H1 (cell line): ENCODE data around the gene SERINC5. TPM values are rescaled to one million over a fixed set of nuclear protein-coding genes. Genes with fewer than 3 reads are reported as not detected.
A peak's percentile ranks its signal among the peaks of the same experiment; 100 is the strongest.

Experiments used
- CTCF ChIA-PET: fragments of 300-600 bp; sonication (Branson Sonifier 250); formaldehyde crosslinking; loops from one replicate; lab custom pipeline; 2021; ENCODE audit not compliant: partially characterized antibody; lab: Charles Lee
- POLR2A ChIA-PET: fragments of 300-600 bp; sonication (Branson Sonifier 250); formaldehyde crosslinking; loops from one replicate; lab custom pipeline; 2021; ENCODE audit warnings: inconsistent platforms; ENCODE audit not compliant: partially characterized antibody; lab: Charles Lee
- DNase-seq, 2 experiments: peaks; one replicate each; pipeline versions ENCODE4 v3.0.0 to v3.0.0-alpha.2; 2010 to 2022; ENCODE audit warnings: low spot score in 2 of 2, low read depth in 1 of 2, mixed read lengths in 1 of 2
- FAIRE-seq: peaks from 2 replicates; lab custom pipeline; 2011; peaks lifted over from hg19 to GRCh38; lab: Jason Lieb, UNC
- H2AFZ ChIP-seq: 2 replicates; pipeline ENCODE4 v1.8.1; 2012; ENCODE audit warnings: low read length, inconsistent platforms
- H2AK5ac ChIP-seq: 2 replicates; pipeline ENCODE4 v1.6.1; 2013; ENCODE audit warnings: low read depth, low read length
- H2BK120ac ChIP-seq: replicated peaks from 2 replicates; pipeline ENCODE3; 2013; ENCODE audit warnings: low read depth, low read length, inconsistent platforms
- H2BK12ac ChIP-seq: 2 replicates; pipeline ENCODE4 v1.6.1; 2013; ENCODE audit warnings: low read depth, low read length
- H2BK15ac ChIP-seq: 2 replicates; pipeline ENCODE4 v1.6.1; 2013; ENCODE audit warnings: low read length
- H2BK20ac ChIP-seq: 2 replicates; pipeline ENCODE4 v1.6.1; 2013; ENCODE audit warnings: low read length
- H2BK5ac ChIP-seq: 2 replicates; pipeline ENCODE4 v1.6.1; 2013; ENCODE audit warnings: low read depth, low read length
- H3K14ac ChIP-seq: 2 replicates; pipeline ENCODE4 v1.6.1; 2013; ENCODE audit warnings: inconsistent platforms; ENCODE audit not compliant: insufficient read length
- H3K18ac ChIP-seq: 2 replicates; pipeline ENCODE4 v1.6.1; 2013; ENCODE audit warnings: low read length; ENCODE audit errors: extremely low read depth
- H3K23ac ChIP-seq: 2 replicates; pipeline ENCODE4 v1.6.1; 2013; ENCODE audit warnings: inconsistent platforms; ENCODE audit not compliant: insufficient read length
- H3K23me2 ChIP-seq: 2 replicates; pipeline ENCODE4 v1.6.1; 2013; ENCODE audit warnings: low read depth, low read length
- H3K27ac ChIP-seq: 2 replicates; pipeline ENCODE4 v1.6.1; 2011; ENCODE audit warnings: low read depth, low read length, inconsistent platforms
- H3K27me3 ChIP-seq, 4 experiments: replicated peaks in 1 of 4; 1 replicate in 1 of 4; 2 replicates in 3 of 4; pipeline versions ENCODE4 v1.6.1 to v1.8.1; 2011 to 2013; ENCODE audit warnings: low read length in 3 of 4, mild to moderate bottlenecking in 3 of 4, inconsistent platforms in 2 of 4, mixed read lengths in 2 of 4, moderate library complexity in 1 of 4; ENCODE audit not compliant: control insufficient read depth in 3 of 4, insufficient read depth in 3 of 4; ENCODE audit errors: extremely low read depth in 1 of 4
- H3K36me3 ChIP-seq, 4 experiments: 2 replicates each; pipeline versions ENCODE4 v1.6.1 to v1.8.1; 2011 to 2013; ENCODE audit warnings: mild to moderate bottlenecking in 4 of 4, low read length in 3 of 4, moderate library complexity in 2 of 4, control low read depth in 1 of 4, inconsistent platforms in 1 of 4; ENCODE audit not compliant: insufficient read depth in 4 of 4, control insufficient read depth in 2 of 4
- H3K4ac ChIP-seq: replicated peaks from 2 replicates; pipeline ENCODE3; 2013; ENCODE audit warnings: low read length, low read depth, mixed read lengths, inconsistent platforms; ENCODE audit not compliant: insufficient read length
- H3K4me1 ChIP-seq, 4 experiments: replicated peaks in 1 of 4; 1 replicate in 1 of 4; 2 replicates in 3 of 4; pipeline versions ENCODE4 v1.6.1 to v1.8.1; 2011 to 2013; ENCODE audit warnings: low read length in 3 of 4, inconsistent platforms in 2 of 4, mixed read lengths in 1 of 4; ENCODE audit not compliant: insufficient read depth in 4 of 4, control insufficient read depth in 3 of 4
- H3K4me2 ChIP-seq, 2 experiments: 2 replicates each; pipeline versions ENCODE4 v1.6.1 to v1.8.1; 2011 to 2013; ENCODE audit warnings: low read depth in 2 of 2, low read length in 2 of 2, control low read depth in 1 of 2, inconsistent platforms in 1 of 2, mild to moderate bottlenecking in 1 of 2; ENCODE audit not compliant: insufficient read depth in 1 of 2
- H3K4me3 ChIP-seq, 4 experiments: fragments of 200-600, 300-600 bp in 1 of 4; sonication (generic), shearing (Covaris generic), sonication (Bioruptor Twin) in 1 of 4; 2 replicates each; pipeline versions ENCODE4 v1.5.1 to v1.8.1; 2011 to 2016; ENCODE audit warnings: low read length in 4 of 4, low read depth in 3 of 4, control low read depth in 2 of 4, inconsistent platforms in 2 of 4, mild to moderate bottlenecking in 2 of 4, mixed read lengths in 1 of 4, moderate library complexity in 1 of 4; ENCODE audit not compliant: insufficient read depth in 2 of 4; ENCODE audit errors: extremely low read depth in 1 of 4
- H3K56ac ChIP-seq: replicated peaks from 2 replicates; pipeline ENCODE3; 2013; ENCODE audit warnings: low read depth, mild to moderate bottlenecking, mixed read lengths, low read length, inconsistent platforms; ENCODE audit not compliant: insufficient read length
- H3K79me1 ChIP-seq: 2 replicates; pipeline ENCODE4 v1.6.1; 2013; ENCODE audit warnings: low read depth, low read length, control low read depth
- H3K79me2 ChIP-seq, 2 experiments: 2 replicates each; pipeline versions ENCODE4 v1.6.1 to v1.8.1; 2012 to 2013; ENCODE audit warnings: low read length in 2 of 2, mild to moderate bottlenecking in 2 of 2, inconsistent platforms in 1 of 2; ENCODE audit not compliant: insufficient read depth in 2 of 2, control insufficient read depth in 1 of 2
- H3K9ac ChIP-seq, 4 experiments: replicated peaks in 1 of 4; 1 replicate in 1 of 4; 2 replicates in 3 of 4; pipeline versions ENCODE4 v1.6.1 to v1.8.1; 2011 to 2013; ENCODE audit warnings: low read depth in 3 of 4, low read length in 3 of 4, control low read depth in 2 of 4, mild to moderate bottlenecking in 2 of 4, moderate library complexity in 2 of 4, inconsistent platforms in 1 of 4; ENCODE audit errors: extremely low read depth in 1 of 4
- H3K9me3 ChIP-seq, 2 experiments: 2 replicates each; pipeline versions ENCODE4 v1.6.1 to v1.8.1; 2012 to 2013; ENCODE audit warnings: mild to moderate bottlenecking in 2 of 2, moderate library complexity in 2 of 2, control low read depth in 1 of 2, inconsistent platforms in 1 of 2, low read depth in 1 of 2, low read length in 1 of 2, mixed read lengths in 1 of 2; ENCODE audit not compliant: insufficient read depth in 2 of 2
- H4K20me1 ChIP-seq, 2 experiments: replicated peaks in 1 of 2; 2 replicates each; pipeline versions ENCODE3 to v1.8.1; 2011 to 2013; ENCODE audit warnings: inconsistent platforms in 2 of 2, low read length in 2 of 2, mild to moderate bottlenecking in 1 of 2; ENCODE audit not compliant: insufficient read depth in 2 of 2, control insufficient read depth in 1 of 2
- H4K5ac ChIP-seq: 2 replicates; pipeline ENCODE4 v1.6.1; 2013; ENCODE audit warnings: low read length, low read depth, mixed read lengths, inconsistent platforms; ENCODE audit not compliant: insufficient read length
- H4K8ac ChIP-seq: 2 replicates; pipeline ENCODE4 v1.8.0; 2013; ENCODE audit warnings: mild to moderate bottlenecking, moderate library complexity, low read length, inconsistent platforms; ENCODE audit not compliant: insufficient read depth; ENCODE audit errors: extremely low read depth
- H4K91ac ChIP-seq: replicated peaks from 2 replicates; pipeline ENCODE3; 2013; ENCODE audit warnings: low read length, mixed read lengths, inconsistent platforms; ENCODE audit not compliant: insufficient read length
- CBX5 ChIP-seq: fragments of 300-800, 300-1000 bp; sonication (generic); IDR thresholded peaks from 2 replicates; pipeline ENCODE4 v1.7.1; 2016; ENCODE audit warnings: antibody characterized with exemption, low read length, low read depth
- CEBPB ChIP-seq: IDR thresholded peaks from 2 replicates; pipeline ENCODE4 v1.6.1; 2012; ENCODE audit warnings: low read depth, low read length
- GABPA ChIP-seq: IDR thresholded peaks from 2 replicates; pipeline ENCODE4 v1.6.1; 2011; ENCODE audit warnings: mild to moderate bottlenecking, low read length, moderate library complexity, borderline replicate concordance; ENCODE audit not compliant: insufficient read depth
- POLR2A ChIP-seq, 2 experiments: IDR thresholded peaks; 1 replicate in 1 of 2; 2 replicates in 1 of 2; pipeline ENCODE4 v1.6.1; 2011; ENCODE audit warnings: low read depth in 2 of 2, low read length in 2 of 2, mild to moderate bottlenecking in 2 of 2; ENCODE audit errors: control extremely low read depth in 1 of 2
- RBBP5 ChIP-seq: IDR thresholded peaks from 2 replicates; pipeline ENCODE4 v1.7.1; 2012; ENCODE audit warnings: low read depth, mild to moderate bottlenecking, inconsistent platforms, low read length, moderate library complexity, borderline replicate concordance
- SP4 ChIP-seq: IDR thresholded peaks from 2 replicates; pipeline ENCODE4 v1.6.1; 2012; ENCODE audit warnings: low read length, inconsistent platforms
- TAF1 ChIP-seq: IDR thresholded peaks from 2 replicates; pipeline ENCODE4 v1.6.1; 2011; ENCODE audit warnings: mild to moderate bottlenecking, low read depth, low read length
- TBP ChIP-seq: IDR thresholded peaks from 2 replicates; pipeline ENCODE4 v1.6.1; 2011; ENCODE audit warnings: low read depth, low read length, improper control_type of control experiment
- TEAD4 ChIP-seq: IDR thresholded peaks from 2 replicates; pipeline ENCODE4 v1.6.1; 2012; ENCODE audit warnings: low read depth, low read length, inconsistent platforms, mixed read lengths
- WGBS, 2 experiments: shearing (Covaris generic) in 1 of 2; methylation state at CpG; one replicate each; pipeline versions ENCODE4 v1.1.6 to v1.1.7; 2013 to 2015; ENCODE audit warnings: low lambda C conversion rate in 2 of 2, mixed read lengths in 2 of 2, inconsistent platforms in 1 of 2, low coverage in 1 of 2, missing lambda C conversion rate in 1 of 2; ENCODE audit not compliant: insufficient replicate concordance in 2 of 2, insufficient coverage in 1 of 2, insufficient read length in 1 of 2; ENCODE audit errors: extremely low coverage in 1 of 2, missing lambda C conversion rate in 1 of 2; 5-methylcytosine and 5-hydroxymethylcytosine counted together
- long read RNA-seq, 2 experiments: library from RNA in 1 of 2; library from capped mRNA in 1 of 2; stranded (forward); transcript quantifications; one replicate each; pipeline ENCODE4 v2.0.0, GENCODE V29; 2021; ENCODE audit warnings: inconsistent platforms in 1 of 2
- polyA minus RNA-seq, 3 experiments: library from RNA; depleted of rRNA, polyadenylated mRNA; stranded (reverse); fragments of >200 nt; gene quantifications; 1 replicate in 2 of 3; 2 replicates in 1 of 3; pipeline ENCODE4 v1.2.3, GENCODE V29; 2011
- polyA plus RNA-seq, 7 experiments: library from polyadenylated mRNA; depleted of rRNA in 3 of 7; stranded (reverse) in 5 of 7; unstranded in 2 of 7; fragments of >200 nt in 5 of 7; fragments of 200-250 nt in 2 of 7; gene quantifications; 1 replicate in 5 of 7; 2 replicates in 1 of 7; 4 replicates in 1 of 7; pipeline versions ENCODE4 v1.2.1 to v1.2.3, GENCODE V29; 2011 to 2013; ENCODE audit warnings: missing spikeins in 2 of 7, mixed read lengths in 2 of 7
- total RNA-seq: library from RNA; stranded (reverse); fragmentation: NEBNext Ultra II Directional; extraction: Animal tissue kit (Norgen Biotek cat#: 25700); gene quantifications from 2 replicates; pipeline ENCODE4 v1.2.1, GENCODE V29; 2021

SERINC5 gene
- total RNA-seq = 144 and 149 TPM in 2 replicates
- polyA plus RNA-seq (2011; rRNA removed) = 27.2 and 32.2 TPM in 2 replicates
- polyA plus RNA-seq (2011; cell fraction: cytosol; rRNA removed) = 34.6 TPM
- 31.3 TPM for polyA plus RNA-seq (2011; cell fraction: nucleus; rRNA removed)
- 36.8 to 55.0 TPM (median 47.7 TPM) in 4 replicates for polyA plus RNA-seq (2012, experiment 1 of 2)
- 5.6 TPM for polyA plus RNA-seq (2012, experiment 2 of 2)
- polyA plus RNA-seq (2013, experiment 1 of 2) = 97.2 TPM
- polyA plus RNA-seq (2013, experiment 2 of 2) = 109 TPM
- polyA minus RNA-seq (2011; rRNA and poly(A)+ RNA removed) = 121 and 134 TPM in 2 replicates
- 58.9 TPM for polyA minus RNA-seq (2011; cell fraction: cytosol; rRNA and poly(A)+ RNA removed)
- 62.1 TPM for polyA minus RNA-seq (2011; cell fraction: nucleus; rRNA and poly(A)+ RNA removed)
- long read RNA-seq, experiment 1, full-length matches to known transcripts = 2 of 54 reads
- long read RNA-seq, experiment 1, partial matches to known transcripts = 1 of 54 reads
- long read RNA-seq, experiment 1, other reads (novel, unspliced or antisense) = 51 of 54 reads
- long read RNA-seq, experiment 2, partial matches to known transcripts = 0 of 19 reads
- long read RNA-seq, experiment 2, other reads (novel, unspliced or antisense) = 19 of 19 reads

DNA sequence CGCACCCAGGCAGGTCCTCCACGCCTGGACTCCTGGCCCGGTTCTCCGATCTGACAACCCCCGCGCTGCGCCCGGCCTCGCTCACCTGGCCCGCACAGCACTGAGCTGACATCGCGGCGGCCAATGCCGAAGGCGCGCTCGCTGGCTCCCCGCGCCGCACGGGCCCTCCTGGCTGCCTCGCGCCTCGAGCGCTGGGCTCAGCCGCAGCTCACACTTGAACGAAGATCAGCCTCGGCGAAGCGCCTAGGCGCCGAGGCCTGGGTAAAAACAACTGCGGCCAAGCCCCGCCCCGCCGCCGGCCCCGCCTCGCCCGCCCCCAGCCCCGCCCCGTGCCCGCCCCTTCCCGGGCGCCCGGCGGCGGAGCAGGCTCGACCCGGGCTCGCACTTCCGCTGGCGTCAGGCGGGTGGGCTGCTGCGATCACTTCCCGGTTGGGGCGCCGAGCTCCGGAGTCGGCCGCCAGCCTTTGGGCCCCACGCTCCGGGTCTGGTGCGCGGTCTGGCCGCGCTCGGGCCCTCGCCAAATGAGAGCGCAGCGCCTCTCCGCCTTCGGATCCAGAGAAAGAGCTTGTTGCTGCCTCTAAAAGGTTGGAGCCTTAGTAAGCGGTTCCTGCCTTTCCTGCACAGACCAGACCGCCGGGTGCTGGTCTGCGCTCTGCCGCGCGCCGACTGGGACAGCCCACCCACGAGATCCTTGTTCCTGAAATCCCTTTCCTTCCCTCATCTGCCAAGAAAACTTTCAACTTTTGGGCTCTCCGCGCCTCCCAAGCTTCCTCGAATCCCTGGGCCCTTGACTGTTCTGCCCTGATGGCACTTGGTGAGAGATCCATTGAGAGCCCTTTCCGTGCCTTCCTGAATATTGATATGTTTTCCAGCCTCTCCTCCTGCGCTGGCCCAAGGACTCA lies at the start of gene SERINC5:
SERINC5 (minus strand) TSS at position 238 of the 902 bp plus-strand sequence; CDS start at position 112, 126 bp downstream.
- Histone ChIP-seq H2BK15ac (0 out of 2 replicates have a peak within 1 kb of the TSS, but pooled peaks have one; percentile 92), H3K36me3 (peaks cover 0 to 4% (median 0%) of the 10 kb centered on the region in 4 experiments; a peak in 1 of 8 replicates), H4K8ac (peak within 1 kb of the TSS; percentile 66), H2BK12ac (peak within 1 kb of the TSS; percentile 92), H4K5ac (peak within 1 kb of the TSS; percentile 46), H3K4me3 (peak within 1 kb of the TSS; percentile 82 to 97 (median 92)), H3K4me2 (peak within 1 kb of the TSS; percentile 90 to 96), H3K23me2 (peaks cover 16% of the 10 kb centered on the region), H4K91ac (peak within 1 kb of the TSS; percentile 22), H4K20me1 (peaks cover 7 to 26% of the 10 kb centered on the region in 2 experiments), H3K4me1 (peaks cover 7 to 25% (median 21%) of the 10 kb centered on the region in 4 experiments), H3K56ac (peak within 1 kb of the TSS; percentile 65), H2BK5ac (peak within 1 kb of the TSS; percentile 96), H3K79me2 (peaks cover 39 to 53% of the 10 kb centered on the region in 2 experiments), H3K4ac (peak within 1 kb of the TSS; percentile 3), H2BK120ac (no peak within 1 kb of the TSS), H3K9me3 (no peaks in the 10 kb centered on the region), H3K23ac (no peak within 1 kb of the TSS), H3K27ac (peak within 1 kb of the TSS; percentile 92), H3K9ac (peak within 1 kb of the TSS; percentile 88 to 97 (median 92)), H3K14ac (no peak within 1 kb of the TSS), H3K18ac (peak within 1 kb of the TSS; percentile 84), H3K27me3 (no peaks in the 10 kb centered on the region), H2AK5ac (no peak within 1 kb of the TSS), H3K79me1 (peaks cover 10% of the 10 kb centered on the region; the same call in 1 of the 2 replicates), H2AFZ (no peak within 1 kb of the TSS), H2BK20ac (no peak within 1 kb of the TSS)
- DNase-seq (peak in 1 of 2 experiments; percentile 85), FAIRE-seq (no peak)
- 3% methylated on average over 58 of the region's 87 CpGs; no CpG with 5 or more reads in 1 of the 2 experiments for WGBS, 2 experiments
- ChIA-PET POLR2A (interaction anchor here (0.6 to 6.0 kb wide), 27 partner anchors 10 to 296 kb away, joined by 3 to 113 read pairs (median 4); partner anchors contain the start of gene ZFYVE16), CTCF (interaction anchor here (1.0 to 2.8 kb wide), 11 partner anchors 9 to 173 kb away, joined by 3 to 16 read pairs (median 5); no protein-coding TSS in a partner anchor)
- TF ChIP-seq TEAD4 (no peak), CEBPB (no peak), TAF1 (peak; percentile 91), RBBP5 (peak; percentile 63; the same call in 1 of the 2 replicates), SP4 (no peak), POLR2A (IDR thresholded peaks at IDR 0.05; ENCODE audit: control extremely low read depth in 1 of 2, low read depth in 2 of 2, low read length in 2 of 2) (peak; percentile 84 to 95), TBP (peak; percentile 86), GABPA (no peak), CBX5 (no peak)
